ENCODE results near the gene PIH1D1. TPM values are rescaled to one million over a fixed set of nuclear protein-coding genes. Genes with fewer than 3 reads are reported as not detected.

Gene PIH1D1
- total RNA-seq, 1 experiment from 2014 or later: 153 TPM

GRCh38 chr19:49436381-49437017, 15.1 kb downstream of the PIH1D1 start (continued):
- TF ChIP-seq, protein P1, sequence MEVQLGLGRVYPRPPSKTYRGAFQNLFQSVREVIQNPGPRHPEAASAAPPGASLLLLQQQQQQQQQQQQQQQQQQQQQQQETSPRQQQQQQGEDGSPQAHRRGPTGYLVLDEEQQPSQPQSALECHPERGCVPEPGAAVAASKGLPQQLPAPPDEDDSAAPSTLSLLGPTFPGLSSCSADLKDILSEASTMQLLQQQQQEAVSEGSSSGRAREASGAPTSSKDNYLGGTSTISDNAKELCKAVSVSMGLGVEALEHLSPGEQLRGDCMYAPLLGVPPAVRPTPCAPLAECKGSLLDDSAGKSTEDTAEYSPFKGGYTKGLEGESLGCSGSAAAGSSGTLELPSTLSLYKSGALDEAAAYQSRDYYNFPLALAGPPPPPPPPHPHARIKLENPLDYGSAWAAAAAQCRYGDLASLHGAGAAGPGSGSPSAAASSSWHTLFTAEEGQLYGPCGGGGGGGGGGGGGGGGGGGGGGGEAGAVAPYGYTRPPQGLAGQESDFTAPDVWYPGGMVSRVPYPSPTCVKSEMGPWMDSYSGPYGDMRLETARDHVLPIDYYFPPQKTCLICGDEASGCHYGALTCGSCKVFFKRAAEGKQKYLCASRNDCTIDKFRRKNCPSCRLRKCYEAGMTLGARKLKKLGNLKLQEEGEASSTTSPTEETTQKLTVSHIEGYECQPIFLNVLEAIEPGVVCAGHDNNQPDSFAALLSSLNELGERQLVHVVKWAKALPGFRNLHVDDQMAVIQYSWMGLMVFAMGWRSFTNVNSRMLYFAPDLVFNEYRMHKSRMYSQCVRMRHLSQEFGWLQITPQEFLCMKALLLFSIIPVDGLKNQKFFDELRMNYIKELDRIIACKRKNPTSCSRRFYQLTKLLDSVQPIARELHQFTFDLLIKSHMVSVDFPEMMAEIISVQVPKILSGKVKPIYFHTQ (CRISPR knock-in tag; IDR thresholded peaks at IDR 0.05): no peak
- TF ChIP-seq, protein P2, sequence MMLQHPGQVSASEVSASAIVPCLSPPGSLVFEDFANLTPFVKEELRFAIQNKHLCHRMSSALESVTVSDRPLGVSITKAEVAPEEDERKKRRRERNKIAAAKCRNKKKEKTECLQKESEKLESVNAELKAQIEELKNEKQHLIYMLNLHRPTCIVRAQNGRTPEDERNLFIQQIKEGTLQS (CRISPR knock-in tag; conservative IDR thresholded peaks at IDR 0.05): no peak
- TF ChIP-seq FOXK1 (CRISPR knock-in tag; IDR thresholded peaks at IDR 0.05): peak; percentile 41; the same call in 1 of the 2 replicates
- TF ChIP-seq JUN (CRISPR knock-in tag; IDR thresholded peaks at IDR 0.05): no peak
- no peak for TF ChIP-seq IRF1 (CRISPR knock-in tag; IDR thresholded peaks at IDR 0.05)
- TF ChIP-seq PREB (CRISPR knock-in tag; IDR thresholded peaks at IDR 0.05; ENCODE audit: borderline replicate concordance): no peak
- TF ChIP-seq E2F4 (CRISPR knock-in tag; IDR thresholded peaks at IDR 0.05; ENCODE audit: borderline replicate concordance, low read depth): no peak
- TF ChIP-seq, protein P3, sequence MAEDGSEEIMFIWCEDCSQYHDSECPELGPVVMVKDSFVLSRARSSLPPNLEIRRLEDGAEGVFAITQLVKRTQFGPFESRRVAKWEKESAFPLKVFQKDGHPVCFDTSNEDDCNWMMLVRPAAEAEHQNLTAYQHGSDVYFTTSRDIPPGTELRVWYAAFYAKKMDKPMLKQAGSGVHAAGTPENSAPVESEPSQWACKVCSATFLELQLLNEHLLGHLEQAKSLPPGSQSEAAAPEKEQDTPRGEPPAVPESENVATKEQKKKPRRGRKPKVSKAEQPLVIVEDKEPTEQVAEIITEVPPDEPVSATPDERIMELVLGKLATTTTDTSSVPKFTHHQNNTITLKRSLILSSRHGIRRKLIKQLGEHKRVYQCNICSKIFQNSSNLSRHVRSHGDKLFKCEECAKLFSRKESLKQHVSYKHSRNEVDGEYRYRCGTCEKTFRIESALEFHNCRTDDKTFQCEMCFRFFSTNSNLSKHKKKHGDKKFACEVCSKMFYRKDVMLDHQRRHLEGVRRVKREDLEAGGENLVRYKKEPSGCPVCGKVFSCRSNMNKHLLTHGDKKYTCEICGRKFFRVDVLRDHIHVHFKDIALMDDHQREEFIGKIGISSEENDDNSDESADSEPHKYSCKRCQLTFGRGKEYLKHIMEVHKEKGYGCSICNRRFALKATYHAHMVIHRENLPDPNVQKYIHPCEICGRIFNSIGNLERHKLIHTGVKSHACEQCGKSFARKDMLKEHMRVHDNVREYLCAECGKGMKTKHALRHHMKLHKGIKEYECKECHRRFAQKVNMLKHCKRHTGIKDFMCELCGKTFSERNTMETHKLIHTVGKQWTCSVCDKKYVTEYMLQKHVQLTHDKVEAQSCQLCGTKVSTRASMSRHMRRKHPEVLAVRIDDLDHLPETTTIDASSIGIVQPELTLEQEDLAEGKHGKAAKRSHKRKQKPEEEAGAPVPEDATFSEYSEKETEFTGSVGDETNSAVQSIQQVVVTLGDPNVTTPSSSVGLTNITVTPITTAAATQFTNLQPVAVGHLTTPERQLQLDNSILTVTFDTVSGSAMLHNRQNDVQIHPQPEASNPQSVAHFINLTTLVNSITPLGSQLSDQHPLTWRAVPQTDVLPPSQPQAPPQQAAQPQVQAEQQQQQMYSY (CRISPR knock-in tag; IDR thresholded peaks at IDR 0.05): no peak
- TF ChIP-seq NR3C1 (CRISPR knock-in tag; conservative IDR thresholded peaks at IDR 0.05; ENCODE audit: low read depth): no peak
- TF ChIP-seq ZNF263 (CRISPR knock-in tag; IDR thresholded peaks at IDR 0.05; ENCODE audit: low read depth): no peak
- no peak for TF ChIP-seq SMAD4 (CRISPR knock-in tag; IDR thresholded peaks at IDR 0.05)
- TF ChIP-seq ESRRA (CRISPR knock-in tag; IDR thresholded peaks at IDR 0.05; ENCODE audit: borderline replicate concordance): no peak
- no peak for TF ChIP-seq ELF4 (CRISPR knock-in tag; IDR thresholded peaks at IDR 0.05; ENCODE audit: low read depth)
- TF ChIP-seq NFYB (CRISPR knock-in tag; conservative IDR thresholded peaks at IDR 0.05; ENCODE audit: low read depth): no peak
- TF ChIP-seq, protein P4, sequence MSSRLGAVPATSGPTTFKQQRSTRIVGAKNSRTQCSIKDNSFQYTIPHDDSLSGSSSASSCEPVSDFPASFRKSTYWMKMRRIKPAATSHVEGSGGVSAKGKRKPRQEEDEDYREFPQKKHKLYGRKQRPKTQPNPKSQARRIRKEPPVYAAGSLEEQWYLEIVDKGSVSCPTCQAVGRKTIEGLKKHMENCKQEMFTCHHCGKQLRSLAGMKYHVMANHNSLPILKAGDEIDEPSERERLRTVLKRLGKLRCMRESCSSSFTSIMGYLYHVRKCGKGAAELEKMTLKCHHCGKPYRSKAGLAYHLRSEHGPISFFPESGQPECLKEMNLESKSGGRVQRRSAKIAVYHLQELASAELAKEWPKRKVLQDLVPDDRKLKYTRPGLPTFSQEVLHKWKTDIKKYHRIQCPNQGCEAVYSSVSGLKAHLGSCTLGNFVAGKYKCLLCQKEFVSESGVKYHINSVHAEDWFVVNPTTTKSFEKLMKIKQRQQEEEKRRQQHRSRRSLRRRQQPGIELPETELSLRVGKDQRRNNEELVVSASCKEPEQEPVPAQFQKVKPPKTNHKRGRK (CRISPR knock-in tag; IDR thresholded peaks at IDR 0.05; ENCODE audit: borderline replicate concordance): no peak
- TF ChIP-seq, protein P5, sequence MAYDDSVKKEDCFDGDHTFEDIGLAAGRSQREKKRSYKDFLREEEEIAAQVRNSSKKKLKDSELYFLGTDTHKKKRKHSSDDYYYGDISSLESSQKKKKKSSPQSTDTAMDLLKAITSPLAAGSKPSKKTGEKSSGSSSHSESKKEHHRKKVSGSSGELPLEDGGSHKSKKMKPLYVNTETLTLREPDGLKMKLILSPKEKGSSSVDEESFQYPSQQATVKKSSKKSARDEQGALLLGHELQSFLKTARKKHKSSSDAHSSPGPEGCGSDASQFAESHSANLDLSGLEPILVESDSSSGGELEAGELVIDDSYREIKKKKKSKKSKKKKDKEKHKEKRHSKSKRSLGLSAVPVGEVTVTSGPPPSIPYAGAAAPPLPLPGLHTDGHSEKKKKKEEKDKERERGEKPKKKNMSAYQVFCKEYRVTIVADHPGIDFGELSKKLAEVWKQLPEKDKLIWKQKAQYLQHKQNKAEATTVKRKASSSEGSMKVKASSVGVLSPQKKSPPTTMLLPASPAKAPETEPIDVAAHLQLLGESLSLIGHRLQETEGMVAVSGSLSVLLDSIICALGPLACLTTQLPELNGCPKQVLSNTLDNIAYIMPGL (CRISPR knock-in tag; IDR thresholded peaks at IDR 0.05): no peak
- no peak for TF ChIP-seq ZNF396 (CRISPR knock-in tag; IDR thresholded peaks at IDR 0.05; ENCODE audit: borderline replicate concordance)
- 0 out of 2 replicates have a peak, but pooled peaks have one; percentile 27 for TF ChIP-seq TEAD1 (CRISPR knock-in tag; IDR thresholded peaks at IDR 0.05)
- TF ChIP-seq ATF2 (CRISPR knock-in tag; IDR thresholded peaks at IDR 0.05; ENCODE audit: borderline replicate concordance, low read depth): no peak
- TF ChIP-seq, protein P6, sequence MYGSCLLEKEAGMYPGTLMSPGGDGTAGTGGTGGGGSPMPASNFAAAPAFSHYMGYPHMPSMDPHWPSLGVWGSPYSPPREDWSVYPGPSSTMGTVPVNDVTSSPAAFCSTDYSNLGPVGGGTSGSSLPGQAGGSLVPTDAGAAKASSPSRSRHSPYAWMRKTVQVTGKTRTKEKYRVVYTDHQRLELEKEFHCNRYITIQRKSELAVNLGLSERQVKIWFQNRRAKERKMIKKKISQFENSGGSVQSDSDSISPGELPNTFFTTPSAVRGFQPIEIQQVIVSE (CRISPR knock-in tag; IDR thresholded peaks at IDR 0.05; ENCODE audit: borderline replicate concordance): no peak
- no peak for TF ChIP-seq ZMAT4 (CRISPR knock-in tag; IDR thresholded peaks at IDR 0.05)
